KG1 (cell line): Measurements from ENCODE around the gene DUSP10.

Experiments used
- DNase-seq: peaks from one replicate; lab custom pipeline; 2025; lab: John Stamatoyannopoulos, UW

DUSP10 gene

GRCh38 chr1:221741703-221742554, at the start of gene DUSP10:
Gene DUSP10 (minus strand): TSS chr1:221742089. CDS start chr1:221739744, 2,345 bp downstream.
- DNase-seq: peak; percentile 98

GRCh38 chr1:221788466-221788865, 46.6 kb upstream of the DUSP10 start:
- no peak for DNase-seq

- no peak for DNase-seq
These were observed 44.8 kb upstream of the DUSP10 start for GRCh38 chr1:221786647-221787046.

GRCh38 chr1:221783936-221784335, 42.0 kb upstream of the DUSP10 start:
- no peak for DNase-seq

- no peak for DNase-seq
These were observed 41.5 kb upstream of the DUSP10 start for GRCh38 chr1:221783437-221783836.

GRCh38 chr1:221782970-221783369, 41.1 kb upstream of the DUSP10 start:
- no peak for DNase-seq

- DNase-seq: no peak
These were observed 40.6 kb upstream of the DUSP10 start for GRCh38 chr1:221782477-221782876.

- DNase-seq: no peak
These were observed 39.3 kb upstream of the DUSP10 start for GRCh38 chr1:221781102-221781755.

GRCh38 chr1:221780175-221780574, 38.3 kb upstream of the DUSP10 start:
- no peak for DNase-seq

- DNase-seq: no peak
These were observed 37.9 kb upstream of the DUSP10 start for GRCh38 chr1:221779771-221780170.

GRCh38 chr1:221778535-221779142, 36.8 kb upstream of the DUSP10 start:
- DNase-seq: peak; percentile 56

GRCh38 chr1:221778125-221778524, 36.2 kb upstream of the DUSP10 start:
- DNase-seq: no peak

- DNase-seq: peak; percentile 31
These were observed 35.7 kb upstream of the DUSP10 start for GRCh38 chr1:221777431-221778072.

GRCh38 chr1:221776495-221777301, 34.8 kb upstream of the DUSP10 start:
- DNase-seq: no peak

GRCh38 chr1:221775206-221775605, 33.3 kb upstream of the DUSP10 start:
- DNase-seq: no peak

- DNase-seq: no peak
These were observed 32.4 kb upstream of the DUSP10 start for GRCh38 chr1:221774054-221774842.

GRCh38 chr1:221773383-221773782, 31.5 kb upstream of the DUSP10 start:
- no peak for DNase-seq

- no peak for DNase-seq
These were observed 30.2 kb upstream of the DUSP10 start for GRCh38 chr1:221772117-221772516.

GRCh38 chr1:221768444-221769066, 26.7 kb upstream of the DUSP10 start:
- no peak for DNase-seq

- no peak for DNase-seq
These were observed 24.3 kb upstream of the DUSP10 start for GRCh38 chr1:221766210-221766609.
